Measurements from ENCODE around the gene GNG4. TPM values are rescaled to one million over a fixed set of nuclear protein-coding genes. Genes with fewer than 3 reads are reported as not detected.
"Not testable (repeated sequence)": the region's sequence is repeated elsewhere in the genome, so short reads cannot be mapped to it uniquely, and the experiment has no call there.

The GNG4 gene
- total and polyA plus RNA-seq, 11 donors = 0.06 to 0.07 TPM; not detected in 9

GRCh38 chr1:235642011-235642942 lies 7.3 kb downstream of the GNG4 start:
- TF ChIP-seq CTCF (IDR thresholded peaks at IDR 0.05) = no peak
- no peak for TF ChIP-seq POLR2A (IDR thresholded peaks at IDR 0.05)
- no peak overlapping the region for H3K27ac ChIP-seq
- H3K4me3 ChIP-seq = peak overlapping the region in 1 of 12 donors; percentile 44
- WGBS, 4 donors = 51 to 65% (median 60%) methylated on average over 47 of the region's 47 CpGs
- H3K9me3 ChIP-seq = no peaks in the 10 kb centered on the region
- DNase-seq (no peak), ATAC-seq (peak in 2 of 4 donors; percentile 15 to 18)
- peaks cover 3 to 57% (median 22%) of the 10 kb centered on the region in 9 donors for H3K27me3 ChIP-seq
- intact Hi-C loops (cut with DNase I) = no loop called here
- peaks cover 0 to 17% (median 0%) of the 10 kb centered on the region in 12 donors for H3K4me1 ChIP-seq
- no peaks in the 10 kb centered on the region for H3K36me3 ChIP-seq

GRCh38 chr1:235640580-235640979 lies 9.0 kb downstream of the GNG4 start:
- Histone ChIP-seq H3K27me3 (peaks cover 1 to 42% (median 9%) of the 10 kb centered on the region in 9 donors), H3K4me3 (no peak overlapping the region), H3K27ac (no peak overlapping the region), H3K36me3 (no peaks in the 10 kb centered on the region), H3K4me1 (peaks cover 0 to 17% (median 0%) of the 10 kb centered on the region in 12 donors), H3K9me3 (no peaks in the 10 kb centered on the region)
- DNase-seq = no peak
- intact Hi-C loops (cut with DNase I) = no loop called here
- WGBS, 4 donors = 88 to 95% (median 89%) methylated on average over 9 to 12 of the region's 12 CpGs
- ATAC-seq = no peak
- TF ChIP-seq CTCF (IDR thresholded peaks at IDR 0.05) (no peak), POLR2A (IDR thresholded peaks at IDR 0.05) (no peak)

- ATAC-seq = no peak
- Histone ChIP-seq H3K27me3 (peaks cover 0 to 33% (median 8%) of the 10 kb centered on the region in 9 donors), H3K9me3 (no peaks in the 10 kb centered on the region), H3K36me3 (no peaks in the 10 kb centered on the region), H3K27ac (no peak overlapping the region), H3K4me1 (peaks cover 0 to 17% (median 0%) of the 10 kb centered on the region in 12 donors), H3K4me3 (no peak overlapping the region)
- no peak for DNase-seq
- no peak for TF ChIP-seq POLR2A (IDR thresholded peaks at IDR 0.05)
- TF ChIP-seq CTCF (IDR thresholded peaks at IDR 0.05) = no peak
- intact Hi-C loops (cut with DNase I) = no loop called here
- 74 to 87% (median 80%) methylated on average over 14 of the region's 14 CpGs for WGBS, 4 donors
Observed at GRCh38 chr1:235639226-235640205, 10.1 kb downstream of the GNG4 start.

- peaks cover 0 to 24% (median 3%) of the 10 kb centered on the region in 9 donors for H3K27me3 ChIP-seq
- ATAC-seq; H3K9me3 ChIP-seq; H3K4me3 ChIP-seq; H3K36me3 ChIP-seq; DNase-seq; intact Hi-C loops (cut with DNase I); H3K27ac ChIP-seq: not testable (repeated sequence)
- peaks cover 0 to 17% (median 0%) of the 10 kb centered on the region in 12 donors for H3K4me1 ChIP-seq
- WGBS, 4 donors = 90 to 95% (median 94%) methylated on average over 2 of the region's 2 CpGs
Observed at GRCh38 chr1:235638612-235639011, 11.0 kb downstream of the GNG4 start.

Measured in heart left ventricle (tissue), 16 donors.